ENCODE data around the gene CEMIP.

Gene CEMIP

DNA sequence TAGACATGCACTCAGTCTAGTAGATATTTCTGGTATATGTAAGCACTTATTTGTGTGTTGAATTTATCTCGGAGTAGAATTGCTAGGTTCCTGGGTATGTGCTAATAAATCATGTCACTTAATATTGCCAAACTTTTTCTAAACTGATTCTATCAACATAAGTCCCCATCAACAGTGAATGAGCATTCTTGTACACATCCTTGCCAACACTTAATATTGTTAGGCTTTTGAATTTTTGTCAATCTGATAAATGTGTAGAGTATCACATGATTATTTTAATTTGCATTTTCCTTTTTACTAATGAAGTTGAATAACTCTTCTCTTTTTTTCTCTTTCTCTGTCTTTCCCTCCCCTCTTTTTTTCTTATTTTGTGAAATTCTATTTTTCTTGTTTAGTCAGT is 33.3 kb upstream of the CEMIP start:
- TF ChIP-seq, protein P1, sequence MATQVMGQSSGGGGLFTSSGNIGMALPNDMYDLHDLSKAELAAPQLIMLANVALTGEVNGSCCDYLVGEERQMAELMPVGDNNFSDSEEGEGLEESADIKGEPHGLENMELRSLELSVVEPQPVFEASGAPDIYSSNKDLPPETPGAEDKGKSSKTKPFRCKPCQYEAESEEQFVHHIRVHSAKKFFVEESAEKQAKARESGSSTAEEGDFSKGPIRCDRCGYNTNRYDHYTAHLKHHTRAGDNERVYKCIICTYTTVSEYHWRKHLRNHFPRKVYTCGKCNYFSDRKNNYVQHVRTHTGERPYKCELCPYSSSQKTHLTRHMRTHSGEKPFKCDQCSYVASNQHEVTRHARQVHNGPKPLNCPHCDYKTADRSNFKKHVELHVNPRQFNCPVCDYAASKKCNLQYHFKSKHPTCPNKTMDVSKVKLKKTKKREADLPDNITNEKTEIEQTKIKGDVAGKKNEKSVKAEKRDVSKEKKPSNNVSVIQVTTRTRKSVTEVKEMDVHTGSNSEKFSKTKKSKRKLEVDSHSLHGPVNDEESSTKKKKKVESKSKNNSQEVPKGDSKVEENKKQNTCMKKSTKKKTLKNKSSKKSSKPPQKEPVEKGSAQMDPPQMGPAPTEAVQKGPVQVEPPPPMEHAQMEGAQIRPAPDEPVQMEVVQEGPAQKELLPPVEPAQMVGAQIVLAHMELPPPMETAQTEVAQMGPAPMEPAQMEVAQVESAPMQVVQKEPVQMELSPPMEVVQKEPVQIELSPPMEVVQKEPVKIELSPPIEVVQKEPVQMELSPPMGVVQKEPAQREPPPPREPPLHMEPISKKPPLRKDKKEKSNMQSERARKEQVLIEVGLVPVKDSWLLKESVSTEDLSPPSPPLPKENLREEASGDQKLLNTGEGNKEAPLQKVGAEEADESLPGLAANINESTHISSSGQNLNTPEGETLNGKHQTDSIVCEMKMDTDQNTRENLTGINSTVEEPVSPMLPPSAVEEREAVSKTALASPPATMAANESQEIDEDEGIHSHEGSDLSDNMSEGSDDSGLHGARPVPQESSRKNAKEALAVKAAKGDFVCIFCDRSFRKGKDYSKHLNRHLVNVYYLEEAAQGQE (IDR thresholded peaks at IDR 0.05; ENCODE audit: insufficient replicate concordance, low read depth) = no peak
- TF ChIP-seq SPI1 (IDR thresholded peaks at IDR 0.05; ENCODE audit: borderline replicate concordance, low read depth) = no peak
- TF ChIP-seq, protein P2, sequence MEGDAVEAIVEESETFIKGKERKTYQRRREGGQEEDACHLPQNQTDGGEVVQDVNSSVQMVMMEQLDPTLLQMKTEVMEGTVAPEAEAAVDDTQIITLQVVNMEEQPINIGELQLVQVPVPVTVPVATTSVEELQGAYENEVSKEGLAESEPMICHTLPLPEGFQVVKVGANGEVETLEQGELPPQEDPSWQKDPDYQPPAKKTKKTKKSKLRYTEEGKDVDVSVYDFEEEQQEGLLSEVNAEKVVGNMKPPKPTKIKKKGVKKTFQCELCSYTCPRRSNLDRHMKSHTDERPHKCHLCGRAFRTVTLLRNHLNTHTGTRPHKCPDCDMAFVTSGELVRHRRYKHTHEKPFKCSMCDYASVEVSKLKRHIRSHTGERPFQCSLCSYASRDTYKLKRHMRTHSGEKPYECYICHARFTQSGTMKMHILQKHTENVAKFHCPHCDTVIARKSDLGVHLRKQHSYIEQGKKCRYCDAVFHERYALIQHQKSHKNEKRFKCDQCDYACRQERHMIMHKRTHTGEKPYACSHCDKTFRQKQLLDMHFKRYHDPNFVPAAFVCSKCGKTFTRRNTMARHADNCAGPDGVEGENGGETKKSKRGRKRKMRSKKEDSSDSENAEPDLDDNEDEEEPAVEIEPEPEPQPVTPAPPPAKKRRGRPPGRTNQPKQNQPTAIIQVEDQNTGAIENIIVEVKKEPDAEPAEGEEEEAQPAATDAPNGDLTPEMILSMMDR (IDR thresholded peaks at IDR 0.05; ENCODE audit: insufficient read depth, low read length) = no peak
- no peak for TF ChIP-seq POLR2AphosphoS5 (IDR thresholded peaks at IDR 0.05; ENCODE audit: low read depth)
- no peak for TF ChIP-seq GABPA (IDR thresholded peaks at IDR 0.05; ENCODE audit: low read depth)
- Histone ChIP-seq H3K27me3 (ENCODE audit: insufficient read depth, poor library complexity, severe bottlenecking) (no peaks in the 10 kb centered on the region), H3K4me3 (replicated peaks; ENCODE audit: insufficient read depth, low read length) (no peak overlapping the region), H3K27ac (replicated peaks) (no peak overlapping the region)
- DNase-seq (ENCODE audit: low read depth in 1 of 2, low spot score in 1 of 2) = no peak

DNA sequence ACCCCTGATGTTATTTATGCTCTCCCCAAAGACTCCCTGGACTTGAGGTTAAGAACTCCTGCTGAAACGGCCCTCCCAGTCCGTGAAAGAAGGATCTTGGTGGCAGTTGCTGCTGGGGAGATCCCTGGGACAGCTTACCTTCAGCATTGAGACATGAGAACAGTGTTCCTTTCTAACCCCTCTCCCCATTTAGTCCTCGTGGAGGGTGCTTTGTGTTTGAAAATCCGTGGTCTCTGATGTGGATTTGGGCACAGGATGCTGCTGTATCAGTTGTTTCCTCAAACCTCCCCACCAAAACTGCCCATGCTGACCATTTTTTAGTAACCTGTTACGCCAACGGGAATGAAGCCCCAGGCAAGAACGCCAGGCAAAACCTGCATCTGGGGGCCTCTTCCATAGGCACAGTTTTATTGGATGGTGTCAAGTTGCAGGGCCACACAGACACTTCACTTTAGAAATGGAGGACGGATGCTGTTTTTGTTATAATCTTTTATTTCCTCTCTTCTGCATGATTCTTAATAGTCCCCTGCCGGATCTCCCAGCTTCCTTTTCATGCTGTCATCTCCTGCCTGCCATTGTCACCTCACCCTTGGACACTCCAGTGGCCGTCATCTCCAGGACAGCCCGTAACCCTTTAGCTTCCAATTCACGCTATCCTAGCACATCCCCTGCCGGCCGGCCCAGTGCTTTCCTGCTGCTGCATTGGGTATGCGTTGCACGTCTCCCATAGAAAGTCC is 31.7 kb upstream of the CEMIP start:
- no peak overlapping the region for H3K27ac ChIP-seq (replicated peaks)
- H3K4me3 ChIP-seq (replicated peaks; ENCODE audit: insufficient read depth, low read length) = no peak overlapping the region
- TF ChIP-seq, protein P1 (IDR thresholded peaks at IDR 0.05; ENCODE audit: insufficient replicate concordance, low read depth) = no peak
- TF ChIP-seq GABPA (IDR thresholded peaks at IDR 0.05; ENCODE audit: low read depth) (no peak), SPI1 (IDR thresholded peaks at IDR 0.05; ENCODE audit: borderline replicate concordance, low read depth) (no peak), POLR2AphosphoS5 (IDR thresholded peaks at IDR 0.05; ENCODE audit: low read depth) (no peak)
- TF ChIP-seq, protein P2 (IDR thresholded peaks at IDR 0.05; ENCODE audit: insufficient read depth, low read length) = no peak
- no peak for DNase-seq (ENCODE audit: low read depth in 1 of 2, low spot score in 1 of 2)
- no peaks in the 10 kb centered on the region for H3K27me3 ChIP-seq (ENCODE audit: insufficient read depth, poor library complexity, severe bottlenecking)

DNA sequence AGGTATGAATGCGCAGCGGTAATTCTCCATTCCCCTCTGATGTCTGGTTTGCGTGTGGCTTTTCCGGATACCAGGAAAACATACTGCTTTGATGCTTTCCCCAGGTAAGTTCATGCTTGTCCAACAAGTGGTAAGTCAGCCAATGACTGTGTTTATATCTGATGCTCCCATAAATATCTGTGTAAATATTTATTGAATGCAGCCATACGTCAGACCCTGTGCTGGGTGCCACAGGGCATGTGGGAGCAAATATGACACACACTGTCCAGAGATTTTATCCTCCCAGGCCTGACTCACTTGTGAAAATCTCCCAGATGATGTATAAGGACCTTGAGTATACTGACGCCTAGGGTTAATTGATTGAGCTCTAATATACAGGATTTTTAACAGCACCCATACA is 29.6 kb upstream of the CEMIP start:
- TF ChIP-seq, protein P1 (IDR thresholded peaks at IDR 0.05; ENCODE audit: insufficient replicate concordance, low read depth) = no peak
- TF ChIP-seq GABPA (IDR thresholded peaks at IDR 0.05; ENCODE audit: low read depth) = no peak
- TF ChIP-seq, protein P2 (IDR thresholded peaks at IDR 0.05; ENCODE audit: insufficient read depth, low read length) = no peak
- no peak for TF ChIP-seq SPI1 (IDR thresholded peaks at IDR 0.05; ENCODE audit: borderline replicate concordance, low read depth)
- no peak for TF ChIP-seq POLR2AphosphoS5 (IDR thresholded peaks at IDR 0.05; ENCODE audit: low read depth)
- no peak overlapping the region for H3K4me3 ChIP-seq (replicated peaks; ENCODE audit: insufficient read depth, low read length)
- no peaks in the 10 kb centered on the region for H3K27me3 ChIP-seq (ENCODE audit: insufficient read depth, poor library complexity, severe bottlenecking)
- no peak overlapping the region for H3K27ac ChIP-seq (replicated peaks)
- DNase-seq (ENCODE audit: low read depth in 1 of 2, low spot score in 1 of 2) = no peak

Measured in HL-60 (cell line).